Airway epithelial cell (primary cell): ENCODE measurements around the gene PID1. TPM values are rescaled to one million over a fixed set of nuclear protein-coding genes. Genes with fewer than 3 reads are reported as not detected.

ENCODE experiments used
- total RNA-seq: library from RNA; depleted of rRNA; stranded (reverse); fragments of >200 nt; gene quantifications from 2 replicates; pipeline ENCODE4 v1.2.3, GENCODE V29; 2015

The PID1 gene, protein sequence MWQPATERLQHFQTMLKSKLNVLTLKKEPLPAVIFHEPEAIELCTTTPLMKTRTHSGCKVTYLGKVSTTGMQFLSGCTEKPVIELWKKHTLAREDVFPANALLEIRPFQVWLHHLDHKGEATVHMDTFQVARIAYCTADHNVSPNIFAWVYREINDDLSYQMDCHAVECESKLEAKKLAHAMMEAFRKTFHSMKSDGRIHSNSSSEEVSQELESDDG
- 1.3 and 2.4 TPM in 2 replicates for total RNA-seq

DNA sequence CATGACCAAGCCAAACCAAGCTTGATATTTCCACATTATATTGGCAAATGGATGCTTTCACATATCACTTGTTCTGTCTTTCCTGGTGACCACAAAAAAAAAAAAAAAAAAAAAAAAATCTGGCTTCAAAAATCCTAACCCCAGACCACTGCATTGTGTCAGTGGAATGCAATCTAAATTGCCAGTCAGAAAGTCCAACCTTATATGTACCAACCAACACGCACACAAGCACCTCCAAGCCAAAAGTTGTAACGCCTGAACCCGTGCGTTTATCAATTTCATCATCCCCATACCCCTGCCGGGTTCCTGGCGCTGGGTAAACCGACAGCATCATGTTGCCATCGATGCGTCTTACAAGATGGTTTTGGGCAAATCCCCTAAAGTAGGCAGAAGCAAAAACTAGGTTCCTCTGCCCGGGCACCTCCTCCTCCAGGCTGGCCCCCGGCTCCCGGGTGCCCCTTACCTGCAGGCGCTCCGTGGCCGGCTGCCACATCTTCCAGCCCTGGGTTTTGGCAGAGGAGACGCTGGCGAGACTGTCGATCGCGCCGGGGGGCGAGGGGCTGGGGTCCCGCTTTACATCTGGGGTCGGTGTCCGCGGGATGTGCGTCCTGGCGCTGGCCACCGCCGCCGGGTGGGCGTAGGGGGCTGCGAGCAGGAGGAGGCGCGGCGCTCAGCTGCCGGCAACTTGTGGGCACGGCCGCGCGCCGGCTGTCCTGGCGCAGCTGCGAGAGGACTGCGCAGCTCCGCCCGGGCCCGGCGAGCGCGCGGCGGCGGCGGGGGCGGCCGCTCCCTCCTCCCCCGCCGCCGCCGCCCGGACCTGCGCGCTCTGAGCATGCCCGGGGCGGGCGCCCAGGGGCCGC, at the start of gene PID1:
TSS of gene PID1 (minus strand) at position 737 of the 860 bp plus-strand sequence. CDS start at position 493, 244 bp downstream.

